Measurements from ENCODE around the gene GAMT.

GAMT gene

DNA sequence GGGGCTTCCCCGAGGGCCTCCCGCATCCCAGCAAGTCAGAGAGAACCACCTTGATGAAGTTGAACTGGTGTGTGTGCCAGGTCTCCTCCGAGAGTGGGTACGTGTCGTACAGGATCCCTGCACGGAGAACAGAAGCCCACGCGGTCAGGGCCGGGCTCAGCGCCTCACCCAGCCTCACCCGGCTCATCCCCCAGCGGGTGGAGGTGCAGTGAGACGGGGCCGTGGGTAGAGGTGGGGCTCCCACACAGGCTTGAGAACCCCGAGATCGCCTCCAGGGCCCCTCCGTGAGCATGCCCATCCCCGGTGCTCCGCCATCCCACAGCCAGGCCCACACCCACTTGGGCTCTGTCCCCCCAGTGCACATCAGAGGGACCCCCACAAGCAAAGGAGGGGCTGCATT, 2.3 kb downstream of the GAMT start:
- no peak for DNase-seq

DNA sequence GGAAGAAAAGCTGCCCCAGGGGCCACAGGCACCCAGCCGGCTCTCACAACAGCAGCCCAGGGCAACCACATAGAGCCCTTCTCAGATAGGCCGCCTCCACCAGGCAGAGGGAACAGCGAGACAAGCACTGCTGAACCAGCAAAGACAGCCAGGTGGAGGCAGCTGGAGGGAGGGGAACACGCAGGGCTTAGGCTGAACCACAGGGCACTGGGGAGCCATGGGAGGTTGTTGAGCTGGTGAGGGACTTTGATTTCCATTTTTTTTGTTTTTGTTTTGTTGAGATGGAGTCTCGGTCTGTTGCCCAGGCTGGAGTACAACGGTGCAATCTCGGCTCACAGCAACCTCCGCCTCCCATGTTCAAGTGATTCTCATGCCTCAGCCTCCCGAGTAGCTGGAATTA, 3.5 kb downstream of the GAMT start:
- DNase-seq: no peak

DNA sequence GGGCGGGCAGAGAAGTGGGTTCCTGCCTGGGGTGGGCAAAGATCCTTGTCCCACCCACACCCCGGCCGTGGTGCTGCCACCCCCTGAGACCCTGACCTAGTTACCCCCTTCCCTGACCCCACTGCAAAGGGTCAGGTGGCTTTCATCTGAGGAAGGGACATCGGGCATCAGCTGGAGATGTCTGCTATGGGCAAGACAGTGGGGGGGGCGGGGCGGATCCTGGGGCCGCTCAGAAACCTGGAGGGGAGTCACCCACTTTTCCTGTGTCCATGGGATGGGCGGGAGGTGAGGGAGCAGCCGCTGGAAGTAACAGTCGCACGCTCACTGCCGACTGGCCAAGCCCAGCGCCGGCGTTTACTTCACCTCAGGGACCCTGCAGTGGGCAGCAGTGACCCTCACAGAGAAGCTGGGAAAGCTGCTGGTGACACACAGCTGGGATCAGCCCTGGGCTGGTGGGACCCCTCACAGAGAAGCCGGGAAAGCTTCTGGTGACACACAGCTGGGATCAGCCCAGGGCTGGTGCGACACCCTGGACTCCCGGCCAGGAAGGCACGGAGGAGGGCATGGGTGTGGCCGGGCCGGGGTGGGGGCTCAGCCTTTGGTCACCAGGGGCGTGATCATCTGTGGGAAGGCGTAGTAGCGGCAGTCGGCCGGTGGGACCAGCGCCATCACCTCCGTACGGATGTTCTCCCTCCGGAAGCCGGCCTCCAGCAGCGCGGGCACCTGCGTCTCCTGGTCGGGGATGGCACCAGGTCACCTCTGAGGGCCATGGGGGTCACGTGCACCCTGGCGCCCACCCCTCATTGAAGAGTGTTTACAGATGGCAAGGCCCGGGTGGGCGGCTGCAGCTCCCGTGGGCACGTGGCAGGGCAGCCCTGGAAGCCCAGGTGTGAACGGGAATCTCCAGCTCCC, 4.3 kb downstream of the GAMT start:
- DNase-seq: no peak

DNA sequence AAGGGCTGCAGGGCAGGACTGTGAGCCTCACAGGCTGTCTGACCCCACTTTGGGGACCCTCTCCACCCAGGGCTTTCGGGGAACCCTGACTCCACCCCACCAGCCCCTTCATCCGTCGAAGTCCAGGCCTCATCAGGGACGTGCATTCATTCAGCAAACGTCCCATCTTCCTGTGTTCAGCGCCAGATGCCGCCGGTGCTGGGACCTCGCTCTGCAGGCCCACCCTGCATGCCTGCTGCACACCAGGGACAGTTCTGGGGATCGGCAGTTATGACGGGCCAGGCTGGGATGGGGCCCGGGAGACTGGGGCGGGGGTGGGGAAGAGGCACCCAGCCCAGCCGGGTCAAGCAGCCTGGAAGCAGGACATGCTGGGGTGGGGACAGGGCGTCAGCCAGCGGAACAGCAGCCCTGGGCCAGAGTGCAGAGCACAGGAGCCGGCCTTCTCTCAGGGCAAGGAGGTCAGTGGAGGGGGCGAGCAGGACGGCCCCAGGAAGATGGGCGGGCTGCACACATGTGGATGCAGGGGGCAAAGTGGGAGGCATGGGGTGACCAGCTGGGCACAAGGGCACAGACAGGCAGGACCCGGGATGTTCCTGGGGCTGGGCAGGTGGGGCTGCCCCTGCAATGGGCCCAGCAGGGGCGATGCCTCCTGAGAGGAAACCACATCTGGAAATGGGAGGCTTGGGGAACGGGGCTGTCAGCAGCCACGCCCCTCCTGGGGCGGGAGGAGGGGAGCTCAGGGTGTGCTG, 5.1 kb downstream of the GAMT start:
- DNase-seq: no peak

DNA sequence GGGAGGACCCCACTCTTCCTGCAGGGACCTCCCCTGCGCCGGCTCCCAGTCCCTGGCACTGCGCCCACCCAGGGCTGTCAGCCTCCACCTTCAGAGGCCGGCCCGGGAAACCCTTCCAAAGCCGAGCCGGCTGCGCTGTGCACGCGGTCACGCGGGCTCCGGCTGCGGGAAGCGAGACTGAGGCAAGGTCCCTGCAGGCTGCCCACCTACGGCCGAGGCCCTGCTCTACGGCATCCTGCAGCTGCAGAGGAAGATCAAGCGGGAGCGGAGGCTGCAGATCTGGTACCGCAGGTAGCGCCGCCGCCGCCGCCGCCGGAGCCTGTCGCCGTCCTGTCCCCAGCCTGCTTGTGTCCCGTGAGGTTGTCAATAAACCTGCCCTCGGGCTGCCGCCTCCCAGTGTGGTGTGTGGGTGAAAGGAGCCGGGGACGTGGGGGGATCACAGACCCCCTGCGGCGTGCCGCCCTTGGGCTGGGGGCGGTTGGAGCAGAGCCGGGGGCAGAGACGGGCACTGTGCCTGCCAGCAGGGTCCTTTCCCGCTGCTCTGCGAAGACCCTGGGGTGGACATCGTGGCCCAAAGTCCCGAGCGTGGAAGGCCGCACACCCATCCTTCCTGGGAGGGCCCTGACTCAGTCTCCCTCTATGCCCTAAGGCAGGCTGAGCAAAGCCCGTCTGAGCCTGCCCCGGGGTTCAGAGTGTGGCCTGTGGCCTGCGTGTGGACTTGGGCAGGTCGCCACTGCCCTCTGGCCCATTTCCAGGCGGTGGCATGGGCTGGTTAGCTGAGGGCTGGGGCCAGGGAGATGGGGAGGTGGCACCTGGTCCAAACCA, 5.9 kb downstream of the GAMT start:
- DNase-seq: no peak

DNA sequence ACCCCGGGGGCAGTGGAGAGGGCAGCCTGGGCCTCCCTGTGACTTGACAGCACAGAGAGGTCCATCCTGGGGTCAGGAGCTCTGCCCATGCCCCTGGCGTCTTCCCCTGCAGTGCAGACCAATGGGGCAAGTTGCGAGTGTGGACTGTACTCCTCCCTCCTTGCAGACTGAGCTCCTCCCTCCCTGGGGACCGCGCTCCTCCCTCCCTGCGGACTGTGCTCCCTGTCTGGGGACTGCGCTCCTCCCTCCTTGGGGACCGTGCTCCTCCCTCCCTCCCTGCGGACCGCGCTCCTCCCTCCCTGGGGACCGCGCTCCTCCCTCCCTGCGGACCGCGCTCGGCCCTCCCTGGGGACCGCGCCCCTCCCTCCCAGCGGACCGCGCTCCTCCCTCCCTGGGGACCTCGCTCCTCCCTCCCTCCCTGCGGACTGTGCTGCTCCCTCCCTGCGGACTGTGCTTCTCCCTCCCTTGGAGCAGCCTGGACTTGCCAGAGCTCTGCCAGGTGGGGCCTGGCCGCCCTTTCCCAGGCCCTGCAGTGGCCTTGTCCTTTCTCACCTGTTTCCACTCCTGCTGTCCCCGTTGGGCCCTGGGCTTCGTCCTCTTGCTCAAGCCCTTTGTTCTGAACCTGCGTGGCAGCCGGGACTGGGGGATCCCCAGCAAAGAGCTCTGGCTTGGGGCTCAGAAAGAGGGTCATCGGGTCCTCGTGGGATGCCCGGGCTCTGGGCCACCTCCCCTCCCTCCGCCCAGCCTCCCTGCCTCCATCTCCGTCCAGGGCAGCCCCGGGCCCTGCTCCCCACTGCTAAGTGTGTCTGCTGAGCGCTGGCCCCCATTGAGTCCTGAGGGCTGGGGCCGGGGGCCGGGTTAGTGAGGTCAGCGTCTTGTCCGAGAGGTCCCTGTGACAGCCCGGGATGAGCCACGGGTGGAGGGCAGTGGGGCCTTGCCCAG, 6.8 kb downstream of the GAMT start:
- DNase-seq: no peak

DNA sequence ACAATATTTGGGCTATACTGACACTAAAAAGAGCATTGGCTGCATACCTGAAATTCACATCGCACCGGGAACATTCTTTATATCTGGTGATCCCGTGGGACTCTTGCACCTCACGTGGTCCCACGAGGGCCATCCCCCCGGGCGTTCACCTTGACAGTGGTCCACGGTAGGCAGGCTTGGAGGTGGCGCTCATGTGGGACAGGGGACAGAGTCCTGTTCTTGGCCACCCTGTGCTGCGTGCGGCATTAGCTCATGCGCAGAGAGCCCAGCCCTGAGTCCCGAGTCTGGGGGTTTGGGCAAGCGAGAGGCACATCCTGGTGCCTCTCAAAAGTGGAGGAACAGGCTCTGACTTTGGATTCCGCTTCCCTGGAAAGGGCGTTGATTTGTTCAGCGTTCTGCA, 7.5 kb downstream of the GAMT start:
- no peak for DNase-seq

DNA sequence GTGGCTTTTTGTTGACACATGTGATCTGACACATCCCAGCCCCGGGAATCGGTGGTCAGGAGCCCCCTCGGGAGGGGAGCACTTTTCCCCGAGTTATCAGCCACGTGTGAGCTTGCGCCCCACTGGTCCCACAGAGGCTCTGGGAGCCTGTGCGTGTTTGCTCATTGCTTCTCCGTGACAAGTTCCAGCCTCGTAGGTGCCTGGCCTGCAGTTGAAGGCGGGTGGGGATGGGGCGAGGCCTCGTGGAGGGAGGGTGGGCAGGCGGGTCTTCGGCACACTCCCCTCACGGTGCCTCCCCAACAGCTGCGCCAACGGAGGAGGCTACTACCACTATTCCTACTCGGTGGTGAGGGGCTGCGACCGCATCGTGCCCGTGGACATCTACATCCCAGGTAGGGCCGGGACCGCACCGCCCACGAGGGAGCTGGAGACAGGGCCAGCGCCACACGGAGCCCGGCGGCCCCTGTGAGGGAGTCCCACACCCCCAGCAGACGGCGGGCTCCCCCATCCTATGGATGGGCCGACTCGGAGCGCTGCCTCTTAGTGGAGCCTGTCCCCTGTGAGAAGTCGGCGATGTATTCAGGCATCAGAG, 8.3 kb downstream of the GAMT start:
- no peak for DNase-seq

DNA sequence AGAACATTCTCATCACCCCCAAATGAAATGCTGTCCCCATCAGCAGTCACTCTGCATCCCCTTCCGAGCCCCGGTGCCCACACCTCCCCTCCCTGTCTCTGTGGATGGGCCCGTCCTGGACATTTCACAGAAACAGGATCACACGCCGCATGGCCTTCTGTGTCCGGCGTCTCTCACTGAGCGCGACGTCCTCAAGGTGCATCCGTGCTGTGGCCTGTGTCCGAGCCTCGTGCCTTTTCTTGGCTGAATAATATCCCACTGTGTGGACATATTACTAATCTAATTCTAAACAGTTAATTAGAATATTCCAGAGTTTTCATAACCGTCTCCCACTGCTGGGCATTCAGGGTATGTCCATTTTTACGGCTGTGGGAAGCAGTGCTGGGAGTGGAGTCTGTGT, 8.9 kb downstream of the GAMT start:
- DNase-seq: no peak

DNA sequence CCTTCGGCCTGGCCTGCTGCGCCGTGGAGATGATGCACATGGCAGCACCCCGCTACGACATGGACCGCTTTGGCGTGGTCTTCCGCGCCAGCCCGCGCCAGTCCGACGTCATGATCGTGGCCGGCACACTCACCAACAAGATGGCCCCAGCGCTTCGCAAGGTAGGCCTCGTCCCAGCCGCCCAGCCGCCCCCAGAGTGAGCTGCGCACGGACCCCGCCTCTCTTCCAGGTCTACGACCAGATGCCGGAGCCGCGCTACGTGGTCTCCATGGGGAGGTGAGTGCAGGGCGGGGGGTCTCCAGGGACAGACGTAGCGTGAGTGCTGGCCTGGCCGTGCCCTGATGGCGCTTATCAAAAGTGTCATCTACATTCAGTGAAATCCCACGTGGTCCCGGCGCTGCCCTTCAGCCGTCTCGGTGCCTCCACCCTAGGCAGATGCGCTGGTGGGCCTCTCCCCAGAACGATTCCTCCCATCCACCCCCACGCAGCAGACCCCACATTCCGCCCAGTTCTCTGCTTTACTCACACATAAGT, 10.4 kb downstream of the GAMT start:
- DNase-seq: no peak

DNA sequence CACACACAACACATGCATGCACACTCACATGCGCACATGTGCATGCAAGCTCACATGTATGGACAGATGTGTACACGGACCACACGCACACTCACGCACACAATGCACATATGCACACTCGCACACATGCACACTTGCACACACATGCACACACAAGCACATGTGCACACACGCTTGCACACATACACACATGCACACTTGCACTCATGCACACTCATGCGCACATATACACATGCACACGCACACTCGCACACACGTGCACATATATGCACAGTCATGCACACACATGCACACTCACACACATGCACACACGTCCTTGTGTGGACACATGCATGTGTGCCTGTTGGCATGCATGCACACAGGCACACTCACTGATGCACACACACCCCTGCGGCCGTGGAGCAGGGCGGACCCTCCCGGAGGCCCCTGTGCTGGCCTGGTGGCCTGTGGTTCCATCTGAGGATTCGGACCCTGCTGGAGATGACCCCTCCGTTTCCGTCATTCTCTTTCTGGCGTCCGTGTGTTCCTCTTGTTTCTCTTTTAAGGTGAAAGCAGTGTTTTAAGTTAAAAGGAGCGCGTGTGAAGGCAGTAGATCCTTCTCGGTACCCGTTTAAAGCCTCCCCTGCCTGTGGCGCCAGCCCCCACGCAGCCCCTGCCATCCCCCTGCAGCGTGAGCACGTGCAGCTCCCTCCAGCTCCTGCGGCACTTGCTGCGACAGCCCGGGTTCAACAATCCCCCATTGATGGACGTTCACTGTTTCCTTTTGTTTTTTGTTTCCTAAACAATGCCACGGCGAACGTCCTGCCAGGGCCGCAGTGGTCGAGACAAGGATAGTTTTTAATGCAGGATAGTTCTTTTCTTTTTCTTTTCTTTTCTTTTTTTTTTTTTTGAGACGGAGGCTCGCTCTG, 12.1 kb downstream of the GAMT start:
- DNase-seq: no peak

DNA sequence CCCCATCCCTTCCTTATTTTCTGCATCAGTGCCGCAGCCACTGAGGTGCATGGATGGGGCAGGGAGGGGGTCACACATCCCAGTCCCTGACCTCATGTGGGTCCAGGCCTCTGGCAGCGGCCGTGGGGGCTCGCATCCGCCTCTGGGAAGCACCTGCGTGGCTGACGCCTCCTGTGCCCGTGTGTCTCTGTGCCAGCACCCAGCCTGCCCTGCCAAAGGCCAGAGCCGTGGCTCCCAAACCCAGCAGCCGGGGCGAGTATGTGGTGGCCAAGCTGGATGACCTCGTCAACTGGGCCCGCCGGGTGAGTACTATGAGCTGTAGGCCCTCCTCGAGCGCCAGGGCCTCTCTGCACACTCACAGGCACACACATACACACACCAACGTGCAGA, 12.7 kb downstream of the GAMT start:
- no peak for DNase-seq

DNA sequence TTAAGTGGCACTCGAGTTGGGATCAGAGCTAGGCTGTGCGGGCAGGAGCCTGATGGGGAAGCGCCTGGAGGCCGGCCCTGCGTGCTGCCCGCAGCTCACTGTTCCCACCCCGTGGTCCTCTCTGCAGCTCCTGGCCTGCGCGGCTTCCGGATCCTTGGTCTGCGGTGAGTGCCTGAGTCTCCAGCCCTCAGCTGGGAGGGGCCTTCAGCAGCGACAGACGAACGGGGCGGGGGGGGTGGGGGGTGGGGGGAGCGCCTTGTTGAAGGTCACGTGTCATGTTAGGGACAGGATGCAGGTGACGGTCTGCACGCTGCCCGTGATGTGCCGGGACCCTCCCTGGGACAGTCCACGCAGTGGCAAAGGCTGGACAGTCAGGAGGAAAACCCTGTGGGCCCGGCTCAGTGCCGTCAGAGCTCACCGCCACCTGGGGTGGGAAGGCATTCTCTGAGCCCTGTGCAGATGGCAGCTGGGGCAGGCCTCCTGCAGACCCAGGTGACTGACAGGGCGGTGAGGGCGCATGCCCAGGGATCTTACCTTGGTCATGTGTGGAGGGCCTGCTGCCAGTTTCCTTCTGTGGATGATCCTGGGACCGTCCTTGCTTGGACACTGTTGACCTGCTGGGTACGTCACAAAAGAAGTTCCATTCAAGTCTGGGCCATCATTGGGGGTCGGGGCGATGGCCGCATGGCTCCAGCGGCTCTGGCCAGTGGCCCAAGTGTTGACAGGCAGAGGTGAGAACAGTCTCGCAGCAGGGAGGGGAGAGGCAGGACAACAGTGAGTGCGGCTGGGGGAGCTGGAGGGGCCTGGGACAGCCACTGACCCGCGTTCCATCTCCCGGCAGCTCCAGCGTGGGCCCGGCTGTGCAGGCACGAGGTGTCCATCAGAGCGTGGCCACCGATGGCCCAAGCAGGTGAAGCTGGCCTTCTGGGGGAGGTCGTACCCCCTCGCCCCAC, 13.4 kb downstream of the GAMT start:
- no peak for DNase-seq

DNA sequence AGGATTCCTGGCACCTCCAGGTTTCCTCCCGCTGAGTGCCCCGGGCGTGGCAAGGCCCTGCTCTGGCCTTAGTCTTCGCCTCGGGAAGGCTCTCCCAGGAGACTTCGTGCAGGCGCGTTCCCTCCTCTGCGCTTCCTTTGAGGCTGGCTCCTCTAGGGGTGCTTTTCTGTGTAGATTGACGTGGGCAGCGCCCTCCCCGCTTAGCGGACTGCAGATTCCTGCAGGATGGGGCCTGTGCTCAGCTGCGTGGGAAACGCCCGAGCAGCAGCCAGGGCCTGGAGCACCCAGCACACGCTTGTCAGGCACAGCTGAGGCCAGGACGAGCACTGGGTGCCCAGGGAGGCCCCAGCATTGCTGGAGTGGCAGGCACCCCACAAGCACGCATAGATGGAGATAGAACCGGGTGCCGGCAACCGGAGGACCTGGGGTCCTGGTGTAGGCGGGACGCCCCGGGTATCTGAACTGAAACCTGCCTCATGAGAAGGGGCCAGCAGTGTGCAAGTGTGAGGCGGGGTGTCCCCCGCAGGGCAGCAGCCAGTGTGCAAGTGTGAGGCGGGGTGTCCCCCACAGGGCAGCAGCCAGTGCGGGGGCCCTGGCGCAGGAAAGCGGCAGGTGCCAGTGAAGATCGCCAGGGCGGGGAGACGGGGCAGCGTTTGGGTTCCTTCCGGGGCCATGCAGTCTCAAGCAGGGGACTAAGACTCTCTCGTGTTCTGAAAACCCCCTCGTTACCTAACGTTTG, 14.2 kb downstream of the GAMT start:
- no peak for DNase-seq

DNA sequence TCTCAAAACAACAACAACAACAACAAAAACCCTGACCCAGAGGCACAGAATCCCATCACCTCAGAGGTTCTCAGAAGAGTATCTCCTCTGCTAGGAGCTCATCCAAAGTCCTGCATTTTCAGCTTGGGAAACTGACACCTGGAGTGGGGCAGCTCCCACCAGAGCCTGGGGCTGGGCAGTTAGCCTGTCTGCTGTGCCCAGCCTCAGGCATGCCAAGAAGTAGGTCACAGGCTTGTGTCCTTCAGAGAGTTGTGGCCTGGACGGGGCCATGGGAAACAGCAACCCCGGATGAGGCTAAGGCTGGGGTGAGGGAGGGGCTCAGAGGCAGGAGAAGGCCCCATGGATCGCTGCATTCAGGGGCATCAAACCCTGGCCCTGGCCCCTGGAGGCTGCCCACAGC, 15.5 kb downstream of the GAMT start:
- DNase-seq: no peak

DNA sequence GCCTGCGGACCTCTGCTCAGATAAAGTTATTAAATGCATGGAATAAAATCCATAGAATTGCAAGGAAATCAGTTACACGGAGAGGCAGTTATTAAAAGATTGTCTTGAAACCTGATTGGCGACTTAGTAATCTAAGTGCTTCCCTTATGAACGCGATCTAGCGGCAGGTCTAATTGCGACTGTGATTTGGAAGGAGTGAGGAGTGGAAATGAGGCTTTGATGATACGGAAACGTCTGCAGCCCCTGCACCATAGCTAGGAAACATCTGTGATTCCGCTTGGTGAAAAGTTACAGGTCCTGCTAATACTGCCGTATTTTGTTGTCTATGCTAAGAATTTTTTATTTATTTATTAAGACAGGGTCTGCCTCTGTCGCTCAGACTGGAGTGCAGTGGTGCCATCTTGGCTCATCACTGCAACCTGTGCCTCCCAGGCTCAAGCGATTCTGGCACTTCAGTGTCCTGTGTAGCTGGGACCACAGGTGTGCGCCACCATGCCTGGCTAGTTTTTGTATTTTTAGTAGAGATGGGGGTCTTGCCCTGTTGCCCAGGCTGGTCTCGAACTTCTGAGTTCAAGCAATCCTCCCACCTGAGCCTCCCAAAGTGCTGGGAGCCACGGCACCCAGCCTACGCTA, 16.7 kb downstream of the GAMT start:
- DNase-seq: no peak

DNA sequence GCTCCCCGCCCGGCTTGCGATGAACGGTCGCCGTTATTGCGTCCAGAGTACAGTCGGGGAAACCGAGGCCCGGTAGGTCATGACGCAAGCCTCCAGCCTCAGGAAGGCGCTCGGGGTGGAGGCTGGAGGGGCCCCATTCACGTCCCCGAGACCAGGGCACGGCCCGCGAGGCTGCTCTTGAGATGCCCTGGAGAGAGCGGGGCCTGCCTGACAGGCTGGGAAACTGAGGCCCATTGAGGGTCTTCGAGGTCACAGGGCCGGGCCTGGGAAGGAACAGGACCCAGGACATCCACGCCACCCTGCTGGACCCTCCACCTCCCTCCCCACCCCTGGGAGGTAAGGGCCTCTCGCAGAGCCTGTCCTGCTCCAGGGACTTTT, 17.3 kb downstream of the GAMT start:
- no peak for DNase-seq

Data from HCEC 1CT (cell line).